Limb (tissue), 2 donors: ENCODE results near the gene FLAD1.
"Not testable (repeated sequence)": the region's sequence is repeated elsewhere in the genome, so short reads cannot be mapped to it uniquely, and the experiment has no call there.

Experiments
- DNase-seq, 2 donors: peaks; one replicate each; pipeline ENCODE4 v3.0.0-alpha.2; 2016; ENCODE audit errors: extremely low spot score in 2 of 2

FLAD1 gene

DNA sequence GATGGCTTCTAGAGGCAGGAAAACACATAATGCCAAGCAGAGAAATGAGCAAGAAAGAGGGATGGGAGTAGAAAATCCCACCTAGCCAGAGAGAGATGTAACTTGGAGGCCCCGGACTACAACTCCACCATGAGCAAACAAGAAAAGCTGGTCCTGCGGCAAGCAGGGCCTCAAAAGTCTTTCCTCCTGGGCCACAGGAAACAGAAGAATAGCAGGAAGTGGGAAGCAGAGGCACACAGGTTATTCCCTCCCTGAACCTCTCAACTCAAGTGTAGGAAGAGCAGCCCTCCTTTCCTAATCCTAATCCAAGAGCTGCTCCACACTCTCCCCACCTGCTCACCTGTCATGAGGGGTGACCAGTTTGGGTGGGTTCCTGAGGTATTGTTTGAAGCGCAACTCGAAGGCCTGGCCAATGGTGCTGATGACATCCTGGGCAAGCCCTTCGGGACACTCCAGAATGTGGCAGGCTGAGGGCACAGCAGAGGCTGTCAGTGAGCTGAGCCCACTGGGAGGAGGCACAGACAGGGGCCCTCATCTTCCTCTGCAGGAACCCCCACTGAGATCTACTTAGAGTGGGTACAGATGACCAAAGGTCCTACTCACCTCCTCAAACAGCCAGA lies 15.7 kb upstream of the FLAD1 start:
- no peak for DNase-seq

GRCh38 chr1:154968731-154969130 lies 14.4 kb upstream of the FLAD1 start:
- no peak for DNase-seq

- DNase-seq: no peak
These were observed 13.9 kb upstream of the FLAD1 start for GRCh38 chr1:154969246-154969645.

GRCh38 chr1:154969860-154970452 lies 13.2 kb upstream of the FLAD1 start:
- DNase-seq: peak in 1 of 2 donors; percentile 59

GRCh38 chr1:154970631-154971340 lies 12.4 kb upstream of the FLAD1 start, which contains the start of gene SHC1:
TSS of gene SHC1 (minus strand) at chr1:154970747. CDS start at chr1:154970526, 221 bp downstream.
- peak; percentile 90 to 92 for DNase-seq

DNA sequence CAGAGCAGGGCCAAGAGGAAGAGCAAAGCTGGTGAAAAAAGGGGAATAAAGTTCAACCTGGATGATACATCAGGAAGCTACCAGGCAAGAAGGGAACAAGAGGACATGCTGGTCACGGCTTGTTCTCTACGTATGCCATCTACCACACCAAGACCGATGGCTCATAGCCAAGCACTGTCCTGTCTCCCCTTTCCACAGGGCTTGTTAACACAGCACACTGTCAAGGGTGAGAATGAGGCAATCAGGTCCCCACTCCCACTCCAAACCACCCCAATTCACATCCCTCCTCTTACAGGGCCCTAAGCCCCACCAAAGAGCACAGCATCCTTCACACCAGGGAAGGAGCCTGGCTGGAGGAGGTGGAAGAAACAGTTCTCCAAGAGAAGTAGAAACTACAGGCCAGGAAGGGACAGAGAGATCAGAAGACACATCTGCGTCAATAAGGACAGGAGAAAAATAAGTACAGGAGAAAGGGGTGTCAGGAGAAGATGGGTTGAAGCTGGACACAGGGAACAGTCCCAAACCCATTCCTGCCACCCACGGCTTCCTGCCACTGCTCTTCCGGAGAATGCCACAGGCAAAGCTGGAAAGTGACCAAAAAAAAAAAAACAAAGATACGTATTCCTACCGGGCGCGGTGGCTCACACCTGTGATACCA lies 11.7 kb upstream of the FLAD1 start:
- no peak for DNase-seq

DNA sequence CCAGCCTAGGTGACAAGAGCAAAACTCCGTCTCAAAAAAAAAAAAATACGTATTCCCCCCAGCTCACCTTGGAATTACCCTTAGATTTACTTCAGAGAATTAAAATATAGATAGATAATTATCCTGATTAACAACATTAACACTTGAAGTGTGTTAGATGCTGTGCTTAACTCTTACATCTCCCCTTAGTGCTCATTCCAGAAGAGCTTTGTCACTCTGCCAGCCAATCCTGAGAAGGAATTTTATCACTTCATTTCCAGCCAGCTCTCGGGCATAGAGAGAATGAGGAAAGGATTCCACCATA lies 11.0 kb upstream of the FLAD1 start:
- no peak for DNase-seq

DNA sequence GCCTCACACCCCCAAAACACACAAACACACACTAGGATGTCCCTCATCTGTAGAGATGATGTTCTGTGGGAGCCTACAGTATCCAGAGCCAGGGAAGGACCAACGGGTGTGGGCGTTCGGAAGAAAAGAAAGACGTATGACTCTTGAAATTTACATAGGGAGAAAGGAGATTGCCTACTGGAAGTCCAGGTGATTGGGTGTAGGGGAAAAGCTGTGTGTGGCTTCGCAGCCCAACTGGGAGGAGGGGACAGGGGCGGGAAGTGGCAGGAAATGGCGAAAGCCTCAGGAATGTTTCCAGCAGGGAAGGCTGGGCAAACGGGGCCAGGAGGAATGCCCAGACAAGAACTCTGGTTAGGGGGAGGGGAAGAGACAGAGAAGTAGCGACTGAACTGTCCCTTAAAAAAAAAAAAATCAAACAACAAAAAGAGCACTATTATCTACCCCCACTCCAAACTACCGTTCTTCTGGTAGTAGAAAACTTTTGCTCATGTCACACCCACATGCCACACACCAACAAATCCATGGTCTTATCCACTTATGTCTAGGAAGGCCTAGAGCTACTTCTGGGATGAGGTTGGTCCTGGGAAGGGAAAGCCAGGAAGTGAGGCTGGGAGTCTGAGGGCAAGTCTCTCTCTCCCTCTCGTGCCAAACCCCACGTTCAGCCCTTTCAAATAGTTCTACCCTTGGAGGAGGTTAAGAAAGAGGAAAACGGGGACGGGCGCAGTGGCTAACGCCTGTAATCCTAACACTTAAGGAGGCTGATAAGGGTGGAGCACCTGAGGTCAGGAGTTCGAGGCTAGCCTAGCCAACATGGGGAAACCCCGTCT lies 10.4 kb upstream of the FLAD1 start:
- peak in 1 of 2 donors; percentile 60 for DNase-seq

DNA sequence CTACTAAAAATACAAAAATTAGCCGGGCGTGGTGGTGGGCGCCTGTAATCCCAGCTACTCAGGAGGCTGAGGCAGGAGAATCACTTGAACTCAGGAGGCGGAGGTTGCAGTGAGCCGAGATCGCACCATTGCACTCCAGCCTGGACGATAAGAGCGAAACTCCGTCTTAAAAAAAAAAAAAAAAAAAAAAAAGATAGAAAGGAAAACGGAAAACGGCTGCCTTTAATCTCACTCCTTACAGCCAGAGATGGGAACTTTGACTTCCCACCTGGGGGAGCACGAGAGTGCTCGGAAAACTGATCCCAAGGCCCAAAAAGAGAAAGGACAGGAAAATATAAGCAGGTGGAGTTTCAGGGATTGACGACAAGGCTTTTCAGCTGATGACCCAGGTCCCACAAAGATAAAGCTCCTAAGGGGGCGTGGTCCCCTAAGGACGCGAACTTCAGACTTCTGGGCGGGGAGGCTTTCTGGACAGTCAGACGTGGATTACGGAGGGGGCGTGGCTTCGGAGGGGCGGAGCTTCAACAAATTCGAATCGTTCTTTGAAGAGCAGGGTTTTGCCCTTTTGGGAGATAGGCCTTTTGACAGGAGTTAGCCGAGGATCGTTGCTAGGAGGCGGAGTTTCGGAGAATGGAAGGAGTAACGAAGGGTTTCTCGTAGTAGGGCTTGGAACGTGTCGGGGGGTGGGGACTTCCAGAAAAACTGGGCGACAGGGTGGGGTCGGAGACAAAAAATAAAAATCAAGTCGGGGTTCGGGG lies 9.6 kb upstream of the FLAD1 start:
- peak; percentile 90 to 94 for DNase-seq

DNA sequence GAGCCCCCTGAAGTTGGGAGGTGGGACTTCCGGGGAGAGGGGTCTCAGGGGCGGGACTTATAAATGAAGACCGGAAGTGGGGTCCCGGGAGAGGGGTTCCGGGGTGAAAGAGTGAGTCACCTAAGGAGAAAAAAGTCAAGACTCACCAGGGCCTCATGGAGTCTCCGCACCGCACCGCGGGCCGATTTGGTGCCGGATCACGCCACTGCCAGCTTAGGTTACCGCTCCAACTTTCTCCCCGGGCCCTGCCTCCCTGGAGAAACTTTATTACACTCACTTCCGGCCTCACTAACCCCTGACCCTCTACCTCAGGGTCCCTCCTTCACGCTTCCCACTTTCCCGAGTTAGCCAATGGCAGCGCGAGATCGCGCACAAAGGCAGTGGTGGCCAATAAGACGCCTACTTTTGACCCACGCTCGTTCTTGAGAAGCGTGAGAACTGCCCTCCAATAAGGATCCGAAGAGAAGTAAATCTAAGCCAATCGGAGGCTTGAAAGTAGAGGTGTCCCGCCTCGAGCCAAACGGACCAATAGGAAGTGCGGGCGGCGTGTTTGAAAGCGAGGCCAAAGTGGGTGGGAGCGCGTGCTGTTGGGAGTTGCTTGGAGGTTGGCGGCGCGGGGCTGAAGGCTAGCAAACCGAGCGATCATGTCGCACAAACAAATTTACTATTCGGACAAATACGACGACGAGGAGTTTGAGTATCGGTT lies 8.9 kb upstream of the FLAD1 start, which contains the start of gene CKS1B:
Gene CKS1B, plus strand, starts transcription at position 580 of the 706 bp plus-strand sequence. Its CDS starts 65 bp downstream, at position 645.
- peak; percentile 99 to 100 for DNase-seq

- DNase-seq: peak; percentile 96 to 99
These were observed 8.2 kb upstream of the FLAD1 start for GRCh38 chr1:154974808-154975408.

- peak in 1 of 2 donors; percentile 67 for DNase-seq
These were observed 7.6 kb upstream of the FLAD1 start for GRCh38 chr1:154975409-154976059.

GRCh38 chr1:154977762-154978161 lies 5.4 kb upstream of the FLAD1 start:
- DNase-seq: not testable (repeated sequence)

GRCh38 chr1:154978360-154978759 lies 4.8 kb upstream of the FLAD1 start:
- no peak for DNase-seq

DNA sequence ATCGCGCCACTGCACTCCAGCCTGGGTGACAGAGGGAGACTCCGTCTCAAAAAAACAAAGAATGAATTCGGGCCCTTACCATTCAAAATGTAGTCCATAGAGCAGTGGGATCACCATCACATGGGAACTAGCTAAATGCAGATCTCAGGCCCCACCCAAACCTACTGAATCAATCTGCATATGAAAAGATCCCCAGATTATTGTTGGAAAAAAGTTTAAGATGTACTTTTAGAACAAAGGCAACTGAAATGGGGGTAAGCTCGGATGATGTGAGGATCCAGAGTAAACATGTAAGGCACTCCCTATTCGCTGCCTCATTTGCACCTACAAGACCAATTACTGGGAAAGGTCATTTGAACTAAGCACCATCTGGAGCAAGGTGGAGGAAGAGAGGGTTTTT lies 803 bp upstream of the FLAD1 start:
- DNase-seq: no peak

DNA sequence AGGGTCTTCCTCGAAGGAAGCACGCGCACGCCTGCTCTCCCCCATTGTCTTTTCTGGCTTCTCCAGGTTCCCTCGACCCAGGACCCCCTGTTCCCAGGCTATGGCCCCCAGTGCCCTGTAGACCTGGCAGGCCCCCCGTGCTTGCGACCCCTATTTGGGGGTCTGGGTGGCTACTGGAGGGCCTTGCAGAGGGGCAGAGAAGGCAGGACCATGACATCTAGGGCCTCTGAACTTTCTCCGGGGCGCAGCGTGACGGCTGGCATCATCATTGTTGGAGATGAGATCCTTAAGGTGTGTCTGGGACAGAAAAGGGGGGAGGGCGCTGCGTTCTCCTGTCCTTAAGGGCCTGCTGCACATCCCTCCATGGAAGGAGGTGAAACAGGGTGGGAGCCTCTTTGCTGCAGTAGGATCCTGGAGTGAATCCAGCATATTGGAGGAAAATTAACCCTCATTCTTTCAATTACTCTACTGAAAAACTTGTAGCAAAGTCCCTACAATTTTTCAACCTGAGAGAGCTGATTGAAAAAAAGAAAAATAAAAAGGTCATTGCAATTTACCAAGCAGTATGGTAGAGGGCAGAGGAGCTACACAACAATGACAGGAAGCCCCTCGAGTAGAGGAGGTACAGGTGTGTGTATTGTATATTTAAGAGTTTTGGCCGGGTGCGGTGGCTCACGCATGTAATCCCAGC lies 777 bp downstream of the FLAD1 start:
- no peak for DNase-seq

DNA sequence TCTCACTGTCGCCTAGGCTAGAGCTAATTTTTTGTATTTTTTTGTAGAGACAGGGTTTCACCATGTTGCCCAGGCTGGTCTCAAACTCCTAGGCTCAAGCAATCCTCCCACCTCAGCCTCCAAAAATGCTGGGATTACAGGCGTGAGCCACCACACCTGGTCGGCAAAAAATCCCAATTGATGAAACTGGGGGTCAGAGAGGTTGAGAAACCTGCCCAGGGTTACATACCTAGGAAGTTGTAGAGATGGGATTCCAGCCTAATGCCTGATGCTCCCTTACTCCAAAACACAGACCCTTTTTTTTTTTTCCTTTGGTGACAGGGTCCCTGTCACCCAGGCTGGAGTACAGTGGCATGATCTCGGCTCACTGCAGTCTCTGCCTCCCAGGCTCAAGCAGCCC lies 3.6 kb downstream of the FLAD1 start:
- not testable (repeated sequence) for DNase-seq

DNA sequence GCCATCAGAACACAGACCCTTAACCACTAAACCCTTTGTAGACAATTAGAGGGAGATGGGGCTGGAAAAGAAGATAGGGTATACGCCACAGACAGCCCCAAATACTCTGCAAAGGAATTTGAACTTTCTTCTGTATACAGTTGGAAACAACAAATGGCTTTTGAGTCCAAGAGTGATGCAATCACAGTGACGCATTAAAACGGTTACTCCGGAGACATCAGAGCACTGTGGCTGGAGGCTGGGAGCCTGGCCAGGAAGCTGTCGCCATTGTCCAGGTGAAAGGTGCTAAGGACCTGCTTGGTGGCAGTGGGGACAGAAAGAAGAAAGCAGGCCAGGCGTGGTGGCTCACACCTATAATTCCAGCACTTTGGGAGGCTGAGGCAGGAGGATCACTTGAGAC lies 4.2 kb downstream of the FLAD1 start:
- DNase-seq: no peak
